Ectodermal cell (in vitro differentiated cells): Measurements from ENCODE around the gene ORMDL2.
"Not testable (repeated sequence)": the region's sequence is repeated elsewhere in the genome, so short reads cannot be mapped to it uniquely, and the experiment has no call there.

ENCODE experiments used
- H3K27ac ChIP-seq: 2 replicates; pipeline ENCODE4 v1.7.0; 2013; ENCODE audit warnings: mild to moderate bottlenecking, low read depth, low read length; ENCODE audit not compliant: insufficient read depth, poor library complexity, severe bottlenecking
- H3K27me3 ChIP-seq: 2 replicates; pipeline ENCODE4 v1.7.0; 2013; ENCODE audit warnings: mild to moderate bottlenecking, low read length; ENCODE audit not compliant: insufficient read depth, control insufficient read depth, poor library complexity, severe bottlenecking
- H3K36me3 ChIP-seq: one replicate; pipeline ENCODE4 v1.7.0; 2013; ENCODE audit warnings: low read length; ENCODE audit not compliant: control insufficient read depth, insufficient read depth
- H3K4me1 ChIP-seq: one replicate; pipeline ENCODE4 v1.7.0; 2013; ENCODE audit warnings: low read length; ENCODE audit not compliant: control insufficient read depth, insufficient read depth
- H3K4me3 ChIP-seq: 2 replicates; pipeline ENCODE4 v1.7.0; 2013; ENCODE audit warnings: low read depth, low read length, control low read depth; ENCODE audit not compliant: insufficient read depth
- H3K9me3 ChIP-seq: 2 replicates; pipeline ENCODE4 v1.7.0; 2013; ENCODE audit warnings: mild to moderate bottlenecking, low read length, moderate library complexity; ENCODE audit not compliant: control insufficient read depth
- WGBS, 2 experiments: methylation state at CpG; one replicate each; pipeline ENCODE4 v1.1.7; 2013; ENCODE audit warnings: missing lambda C conversion rate in 2 of 2; 5-methylcytosine and 5-hydroxymethylcytosine counted together

The ORMDL2 gene

DNA sequence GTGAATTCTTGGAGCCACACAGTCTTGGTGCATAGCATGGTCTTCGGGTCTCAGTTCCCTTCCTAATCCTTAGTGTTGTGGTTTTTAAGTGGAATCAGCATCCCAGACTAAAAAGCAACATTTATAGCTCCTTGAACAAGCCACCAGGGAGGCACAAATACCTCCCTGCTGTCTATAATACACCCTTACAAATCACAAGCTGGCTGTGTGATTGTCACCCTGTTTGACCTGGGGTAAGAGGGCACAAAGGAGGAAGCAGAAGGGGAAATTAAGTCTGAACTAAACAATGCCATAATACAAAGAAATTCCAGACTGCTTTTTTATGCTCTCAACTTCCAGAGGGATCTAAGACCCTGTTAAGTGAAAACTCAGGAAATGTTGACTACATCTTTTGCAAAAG lies 32.6 kb downstream of the ORMDL2 start:
- H3K27ac ChIP-seq: no peak overlapping the region
- peaks cover 14% of the 10 kb centered on the region for H3K4me1 ChIP-seq
- H3K9me3 ChIP-seq: no peaks in the 10 kb centered on the region
- no peaks in the 10 kb centered on the region for H3K27me3 ChIP-seq
- H3K4me3 ChIP-seq: no peak overlapping the region
- 44 to 68% methylated on average over 1 of the region's 1 CpG for WGBS, 2 experiments
- H3K36me3 ChIP-seq: no peaks in the 10 kb centered on the region

DNA sequence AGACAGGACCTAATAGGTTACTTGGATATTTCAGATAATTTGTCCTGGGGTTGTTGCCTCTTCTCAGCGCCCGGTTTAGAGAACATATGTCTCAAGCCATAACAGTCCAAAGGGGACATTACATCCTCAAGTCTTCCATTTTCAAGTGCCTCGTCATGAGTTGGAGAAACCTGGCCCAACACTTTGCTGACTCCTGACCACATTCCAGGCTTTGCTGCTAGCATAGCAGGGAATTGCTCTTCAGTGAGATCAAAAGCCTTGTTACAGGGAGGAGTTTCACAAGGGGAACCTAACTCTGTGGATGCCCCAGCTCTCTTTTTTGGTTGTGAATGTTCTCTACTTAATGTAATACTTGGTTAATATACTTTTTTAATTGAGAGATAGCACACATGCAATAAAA lies 33.1 kb downstream of the ORMDL2 start:
- no peak overlapping the region for H3K4me3 ChIP-seq
- H3K36me3 ChIP-seq: no peaks in the 10 kb centered on the region
- no peaks in the 10 kb centered on the region for H3K9me3 ChIP-seq
- H3K27me3 ChIP-seq: no peaks in the 10 kb centered on the region
- WGBS, 2 experiments: 85 to 86% methylated on average over 3 of the region's 3 CpGs
- H3K4me1 ChIP-seq: peaks cover 14% of the 10 kb centered on the region
- no peak overlapping the region for H3K27ac ChIP-seq

DNA sequence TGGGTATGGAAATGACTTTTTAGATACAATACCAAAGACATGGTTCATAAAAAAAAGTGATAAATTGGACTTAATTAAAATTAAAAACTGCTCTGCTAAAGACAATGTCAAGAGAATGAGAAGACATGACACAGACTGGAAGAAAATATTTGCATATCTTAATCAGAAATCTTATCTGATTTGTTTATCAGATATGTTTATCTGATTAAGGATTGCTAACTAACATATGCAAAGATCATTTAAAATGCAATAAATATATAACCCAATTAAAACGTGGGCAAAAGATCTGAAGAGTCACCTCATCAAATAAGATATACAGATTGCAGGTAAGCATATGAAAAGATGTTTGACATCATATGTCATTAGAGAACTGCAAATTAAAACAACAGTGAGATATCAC lies 34.9 kb downstream of the ORMDL2 start:
- Histone ChIP-seq H3K27ac (no peak overlapping the region), H3K27me3 (no peaks in the 10 kb centered on the region), H3K36me3 (no peaks in the 10 kb centered on the region), H3K9me3 (no peaks in the 10 kb centered on the region), H3K4me1 (peaks cover 14% of the 10 kb centered on the region), H3K4me3 (no peak overlapping the region)
- WGBS, 2 experiments: 20% methylated on average over 1 of the region's 1 CpG; no CpG with 5 or more reads in 1 of the 2 experiments

DNA sequence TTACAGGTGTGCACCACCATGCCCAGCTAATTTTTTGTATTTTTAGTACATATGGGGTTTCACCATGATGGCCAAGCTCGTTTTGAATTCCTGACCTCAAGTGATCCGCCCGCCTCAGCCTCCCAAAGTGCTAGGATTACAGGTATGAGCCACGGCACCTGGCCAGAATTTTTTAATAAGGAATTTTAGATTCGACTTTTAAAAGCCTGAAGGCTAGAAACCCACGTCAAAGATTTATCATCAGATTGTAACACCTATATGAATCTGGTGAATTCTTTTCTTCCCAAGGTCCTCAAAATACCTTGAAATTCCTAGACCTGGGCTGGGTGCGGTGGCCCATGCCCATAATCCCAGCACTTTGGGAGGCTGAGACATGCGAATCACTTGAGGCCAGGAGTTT lies 43.6 kb downstream of the ORMDL2 start:
- no peaks in the 10 kb centered on the region for H3K27me3 ChIP-seq
- 91 to 94% methylated on average over 8 of the region's 8 CpGs for WGBS, 2 experiments
- no peaks in the 10 kb centered on the region for H3K9me3 ChIP-seq
- H3K4me1 ChIP-seq: no peaks in the 10 kb centered on the region
- H3K36me3 ChIP-seq: no peaks in the 10 kb centered on the region
- H3K27ac ChIP-seq: no peak overlapping the region
- no peak overlapping the region for H3K4me3 ChIP-seq

DNA sequence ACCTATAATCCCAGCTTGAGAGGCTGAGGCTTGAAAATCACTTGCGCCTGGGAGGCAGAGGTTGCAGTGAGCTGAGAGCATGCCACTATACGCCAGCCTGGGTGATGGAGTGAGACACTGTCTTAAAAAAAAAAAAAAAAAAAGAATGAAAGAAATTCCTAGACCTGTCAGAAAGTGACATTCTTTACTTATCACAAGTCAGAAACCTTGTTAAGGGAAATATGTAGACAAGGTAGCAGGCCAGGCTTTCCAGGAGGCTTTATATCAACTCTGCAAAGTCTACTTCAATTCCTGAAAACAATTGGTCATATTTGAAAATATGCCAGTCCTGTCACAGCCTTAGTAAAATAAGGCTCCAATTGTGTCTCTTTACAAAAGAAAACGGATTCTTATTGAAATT lies 44.0 kb downstream of the ORMDL2 start:
- Histone ChIP-seq H3K27ac (no peak overlapping the region), H3K4me3 (no peak overlapping the region), H3K9me3 (no peaks in the 10 kb centered on the region), H3K36me3 (no peaks in the 10 kb centered on the region), H3K27me3 (no peaks in the 10 kb centered on the region), H3K4me1 (no peaks in the 10 kb centered on the region)
- WGBS, 2 experiments: 89 to 90% methylated on average over 3 of the region's 3 CpGs

DNA sequence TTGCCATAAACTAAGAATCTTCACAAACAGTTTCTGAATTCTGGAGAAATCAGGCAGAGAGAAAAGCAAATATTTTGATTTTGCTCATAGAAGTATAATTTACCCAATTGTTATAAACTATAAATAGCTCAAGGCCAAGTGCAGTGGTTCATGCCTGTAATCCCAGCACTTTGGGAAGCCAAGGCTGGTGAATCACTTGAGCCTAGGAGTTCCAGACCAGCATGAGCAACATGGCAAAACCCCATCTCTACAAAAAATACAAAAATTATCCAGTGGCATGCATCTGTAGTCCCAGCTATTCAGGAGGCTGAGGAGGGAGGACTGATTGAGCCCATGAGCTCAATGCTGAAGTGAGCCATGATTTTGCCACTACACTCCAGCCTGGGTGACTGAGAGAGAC lies 44.4 kb downstream of the ORMDL2 start:
- no peaks in the 10 kb centered on the region for H3K4me1 ChIP-seq
- H3K27me3 ChIP-seq: no peaks in the 10 kb centered on the region
- no peaks in the 10 kb centered on the region for H3K9me3 ChIP-seq
- no peak overlapping the region for H3K27ac ChIP-seq
- no peak overlapping the region for H3K4me3 ChIP-seq
- H3K36me3 ChIP-seq: no peaks in the 10 kb centered on the region

DNA sequence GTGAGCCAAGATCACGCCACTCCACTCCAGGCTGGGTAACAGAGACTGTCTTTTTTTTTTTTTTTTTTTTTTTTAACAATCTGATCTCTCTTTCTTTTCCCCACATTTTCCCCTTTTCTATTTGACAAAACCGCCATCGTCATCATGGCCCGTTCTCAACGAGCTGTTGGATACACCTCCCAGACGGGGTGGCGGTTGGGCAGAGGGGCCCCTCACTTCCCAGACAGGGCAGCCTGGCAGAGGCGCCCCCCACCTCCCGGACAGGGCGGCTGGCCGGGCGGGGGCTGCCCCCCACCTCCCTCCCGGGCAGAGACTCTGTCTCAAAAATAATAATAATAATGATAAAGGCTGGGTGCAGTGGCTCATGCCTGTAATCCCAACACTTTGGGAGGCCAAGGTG lies 45.1 kb downstream of the ORMDL2 start:
- not testable (repeated sequence) for H3K4me3 ChIP-seq, H3K9me3 ChIP-seq, H3K27ac ChIP-seq, H3K36me3 ChIP-seq, H3K4me1 ChIP-seq, H3K27me3 ChIP-seq
- WGBS, 2 experiments: 95 to 96% methylated on average over 12 to 13 of the region's 13 CpGs

DNA sequence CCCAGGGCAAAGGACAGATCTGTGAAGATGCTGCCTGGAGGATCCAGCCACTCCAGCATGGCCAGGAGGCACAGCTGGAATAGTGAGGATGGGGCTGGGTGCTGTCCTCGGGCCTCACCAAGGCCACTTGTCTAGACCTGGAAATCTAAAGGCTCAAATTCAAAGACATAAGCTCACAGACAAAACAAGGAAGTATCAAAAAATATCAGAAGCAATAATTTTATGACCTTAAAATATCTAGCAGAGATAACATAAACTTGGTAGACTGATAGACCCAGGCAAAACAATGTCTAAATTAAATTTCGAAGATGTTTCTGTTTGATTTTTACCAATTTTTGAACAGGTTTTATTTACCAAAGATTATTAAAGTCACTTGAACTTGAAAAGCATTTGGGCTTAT lies 47.5 kb downstream of the ORMDL2 start:
- H3K36me3 ChIP-seq: no peaks in the 10 kb centered on the region
- H3K4me1 ChIP-seq: no peaks in the 10 kb centered on the region
- 93% methylated on average over 2 of the region's 2 CpGs for WGBS, 2 experiments
- no peak overlapping the region for H3K27ac ChIP-seq
- H3K4me3 ChIP-seq: no peak overlapping the region
- H3K27me3 ChIP-seq: no peaks in the 10 kb centered on the region
- no peaks in the 10 kb centered on the region for H3K9me3 ChIP-seq

DNA sequence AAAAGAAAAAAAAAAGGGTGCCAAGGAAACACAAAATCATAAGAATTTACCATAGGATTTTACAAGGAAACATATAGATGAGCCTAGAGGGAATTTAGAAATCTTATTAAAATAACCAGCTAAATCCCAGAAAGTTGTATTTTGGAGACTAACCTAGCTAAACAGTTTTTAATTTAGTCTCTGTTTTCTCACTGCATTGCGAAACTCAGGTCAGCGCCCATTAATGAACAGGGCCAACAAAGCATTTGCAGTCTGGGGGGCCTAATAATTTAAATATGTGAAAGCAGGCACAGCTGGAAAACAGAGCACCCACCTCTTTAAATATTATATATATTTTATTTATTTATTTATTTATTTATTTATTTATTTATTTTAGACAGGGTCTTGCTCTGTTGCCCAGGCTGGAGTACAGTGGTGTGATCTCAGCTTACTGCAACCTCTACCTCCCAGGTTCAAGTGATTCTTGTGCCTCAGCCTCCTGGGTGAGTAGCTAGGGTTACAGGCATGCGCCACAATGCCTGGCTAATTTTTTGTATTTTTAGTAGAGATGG lies 48.7 kb downstream of the ORMDL2 start:
- 96 to 98% methylated on average over 3 of the region's 3 CpGs for WGBS, 2 experiments
- not testable (repeated sequence) for H3K27me3 ChIP-seq, H3K4me1 ChIP-seq, H3K27ac ChIP-seq, H3K4me3 ChIP-seq, H3K9me3 ChIP-seq, H3K36me3 ChIP-seq
